K562 (cell line): ENCODE data around the gene SGPL1. TPM values are rescaled to one million over a fixed set of nuclear protein-coding genes. Genes with fewer than 3 reads are reported as not detected.

Experiments
- ARNT ChIP-seq, 2 experiments: fragments of 450-650 bp; IDR thresholded peaks; 2 replicates each; pipeline ENCODE4 v1.6.1; 2016; ENCODE audit warnings: mild to moderate bottlenecking in 1 of 2
- CBFA2T3 ChIP-seq: fragments of 450-650 bp; IDR thresholded peaks from 2 replicates; pipeline ENCODE4 v1.6.1; 2017
- CBX2 ChIP-seq: fragments of 200-600 bp; sonication (generic); IDR thresholded peaks from one replicate; pipeline ENCODE4 v1.6.1; 2012; ENCODE audit warnings: mild to moderate bottlenecking, low read length, inconsistent platforms; ENCODE audit not compliant: insufficient read depth, poor library complexity, severe bottlenecking
- CCNT2 ChIP-seq: IDR thresholded peaks from 2 replicates; pipeline ENCODE4 v1.6.1; 2011; ENCODE audit warnings: borderline replicate concordance, low read depth, mild to moderate bottlenecking, moderate library complexity, mixed read lengths, low read length; ENCODE audit not compliant: insufficient read length; ENCODE audit errors: extremely low read depth
- CHCHD3 ChIP-seq: fragments of 250-450 bp; sonication (Bioruptor Pico); IDR thresholded peaks from 2 replicates; pipeline ENCODE4 v2.1.2; 2022; ENCODE audit warnings: mild to moderate bottlenecking
- CREM ChIP-seq: IDR thresholded peaks from 2 replicates; pipeline ENCODE4 v1.6.1; 2014; ENCODE audit warnings: antibody characterized with exemption, low read depth
- DPF2 ChIP-seq: fragments of 450-650 bp; IDR thresholded peaks from 2 replicates; pipeline ENCODE4 v1.6.1; 2016
- ETV6 ChIP-seq, 3 experiments: fragments of 150-350 bp in 1 of 3; sonication (generic) in 1 of 3; formaldehyde crosslinking in 1 of 3; IDR thresholded peaks; 2 replicates each; pipeline versions ENCODE4 v1.6.1 to v1.8.0; 2014 to 2022; ENCODE audit warnings: borderline replicate concordance in 2 of 3, low read depth in 2 of 3, antibody characterized with exemption in 1 of 3, low read length in 1 of 3, mild to moderate bottlenecking in 1 of 3, missing genetic modification reagents in 1 of 3
- FOXK1 ChIP-seq: sonication (generic); formaldehyde crosslinking; IDR thresholded peaks from 2 replicates; pipeline ENCODE4 v1.8.0; 2022; ENCODE audit warnings: missing genetic modification reagents, mild to moderate bottlenecking, borderline replicate concordance
- IFI16 ChIP-seq: fragments of 250-450 bp; sonication (Bioruptor Pico); IDR thresholded peaks from 2 replicates; pipeline ENCODE4 v2.1.2; 2022; ENCODE audit warnings: mild to moderate bottlenecking, inconsistent platforms
- ILF3 ChIP-seq: fragments of 450-650 bp; IDR thresholded peaks from 2 replicates; pipeline ENCODE4 v1.6.1; 2018; ENCODE audit warnings: antibody characterized with exemption, mild to moderate bottlenecking, moderate library complexity, borderline replicate concordance
- MCM3 ChIP-seq: fragments of 450-650 bp; IDR thresholded peaks from 2 replicates; pipeline ENCODE4 v1.6.1; 2016
- NCOA6 ChIP-seq: fragments of 450-650 bp; IDR thresholded peaks from 2 replicates; pipeline ENCODE4 v1.6.1; 2017; ENCODE audit warnings: mild to moderate bottlenecking
- POLR2AphosphoS5 ChIP-seq: IDR thresholded peaks from 2 replicates; pipeline ENCODE4 v1.6.1; 2011; ENCODE audit warnings: mild to moderate bottlenecking, low read depth, low read length, moderate library complexity; ENCODE audit not compliant: control insufficient read depth, insufficient read depth
- RCOR1 ChIP-seq, 2 experiments: IDR thresholded peaks; 2 replicates each; pipeline ENCODE4 v1.6.1; 2012; ENCODE audit warnings: low read depth in 2 of 2, low read length in 2 of 2, borderline replicate concordance in 1 of 2, improper control_type of control experiment in 1 of 2
- RFX7 ChIP-seq: fragments of 250-450 bp; sonication (Bioruptor Pico); IDR thresholded peaks from 2 replicates; pipeline ENCODE4 v1.5.1; 2021; ENCODE audit warnings: mild to moderate bottlenecking
- SOX6 ChIP-seq: fragments of 450-650 bp; IDR thresholded peaks from 2 replicates; pipeline ENCODE4 v1.6.1; 2014; ENCODE audit warnings: mild to moderate bottlenecking
- TRIM28 ChIP-seq: fragments of 450-650 bp; IDR thresholded peaks from 2 replicates; pipeline ENCODE4 v1.6.1; 2017
- ZNF12 ChIP-seq: sonication (generic); formaldehyde crosslinking; IDR thresholded peaks from 2 replicates; pipeline ENCODE4 v1.4.0; 2020; ENCODE audit warnings: mild to moderate bottlenecking, missing genetic modification reagents
- ZNF263 ChIP-seq: sonication (generic); formaldehyde crosslinking; IDR thresholded peaks from 2 replicates; pipeline ENCODE4 v1.8.0; 2022; ENCODE audit warnings: mild to moderate bottlenecking, missing genetic modification reagents, borderline replicate concordance
- ZNF717 ChIP-seq: fragments of 250-450 bp; sonication (Bioruptor Pico); IDR thresholded peaks from 2 replicates; pipeline ENCODE4 v1.5.0; 2021
- ZNF764 ChIP-seq: fragments of 250-450 bp; sonication (Bioruptor Pico); IDR thresholded peaks from 2 replicates; pipeline ENCODE4 v1.4.0; 2020; ENCODE audit warnings: low read depth, mild to moderate bottlenecking, moderate library complexity
- ZNF77 ChIP-seq: fragments of 250-450 bp; sonication (Bioruptor Pico); IDR thresholded peaks from 2 replicates; pipeline ENCODE4 v1.5.0; 2020
- ZSCAN29 ChIP-seq: fragments of 450-650 bp; IDR thresholded peaks from 2 replicates; pipeline ENCODE4 v1.6.1; 2017
- polyA plus RNA-seq, 8 experiments: library from polyadenylated mRNA; depleted of rRNA in 4 of 8; stranded (reverse) in 5 of 8; unstranded in 3 of 8; fragments of >200 nt; fragmentation: Nextera tagmentation in 2 of 8; fragmentation: Illumina TruSeq in 1 of 8; extraction: Ambion mirVana in 2 of 8; extraction: Trizol in 1 of 8; gene quantifications; 2 replicates each; pipeline versions ENCODE4 v1.2.1 to v1.2.3, GENCODE V29; 2011 to 2014; ENCODE audit warnings: inconsistent platforms in 1 of 8, missing spikeins in 1 of 8
- total RNA-seq, 7 experiments: library from RNA; depleted of rRNA in 6 of 7; stranded (reverse); fragments of >200 nt in 6 of 7; fragmentation: Illumina TruSeq in 2 of 7; extraction: Trizol in 2 of 7; gene quantifications; 2 replicates each; pipeline versions ENCODE4 v1.2.1 to v1.2.3, GENCODE V29; 2011 to 2021; ENCODE audit warnings: low replicate concordance in 1 of 7
- TF ChIP-seq, protein P1 (sequence below): sonication (generic); formaldehyde crosslinking; IDR thresholded peaks from 2 replicates; pipeline ENCODE4 v1.8.0; 2023; ENCODE audit warnings: mild to moderate bottlenecking, missing genetic modification reagents
- TF ChIP-seq, protein P2 (sequence below): fragments of 450-650 bp; conservative IDR thresholded peaks from 2 replicates; pipeline ENCODE4 v1.6.1; 2016; ENCODE audit warnings: missing genetic modification characterization, low read depth, mild to moderate bottlenecking, control low read depth, missing compliant biosample characterization
- TF ChIP-seq, protein P3 (sequence below): IDR thresholded peaks from 2 replicates; pipeline ENCODE4 v1.6.1; 2012; ENCODE audit warnings: low read depth, low read length, improper control_type of control experiment, borderline replicate concordance

Gene SGPL1
- total and polyA plus RNA-seq, 9 of the 15 experiments (the other 6 are each of a cell fraction or from before 2014, with no cell fraction given) = 6.0 to 18.0 (median 8.7) TPM

DNA sequence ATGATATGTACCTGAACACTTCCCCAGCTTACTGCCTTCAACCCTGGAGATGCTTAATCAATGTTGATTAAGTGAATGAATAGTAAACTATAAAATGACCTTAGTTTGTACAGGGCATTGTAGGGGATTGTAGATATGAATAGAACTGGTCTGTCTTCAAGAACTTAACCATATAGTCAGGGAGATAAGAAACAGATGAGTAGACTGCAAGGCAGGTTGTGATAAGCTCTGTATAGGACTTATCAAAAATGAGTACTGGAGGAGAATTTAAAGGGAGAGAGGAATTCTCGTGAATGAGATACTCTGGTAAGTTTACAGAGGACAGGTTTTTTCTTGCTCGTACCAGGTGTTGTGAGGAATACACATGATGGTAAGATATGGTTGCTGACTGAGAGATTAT lies 27.6 kb downstream of the SGPL1 start (continued):
- TF ChIP-seq, protein P1, sequence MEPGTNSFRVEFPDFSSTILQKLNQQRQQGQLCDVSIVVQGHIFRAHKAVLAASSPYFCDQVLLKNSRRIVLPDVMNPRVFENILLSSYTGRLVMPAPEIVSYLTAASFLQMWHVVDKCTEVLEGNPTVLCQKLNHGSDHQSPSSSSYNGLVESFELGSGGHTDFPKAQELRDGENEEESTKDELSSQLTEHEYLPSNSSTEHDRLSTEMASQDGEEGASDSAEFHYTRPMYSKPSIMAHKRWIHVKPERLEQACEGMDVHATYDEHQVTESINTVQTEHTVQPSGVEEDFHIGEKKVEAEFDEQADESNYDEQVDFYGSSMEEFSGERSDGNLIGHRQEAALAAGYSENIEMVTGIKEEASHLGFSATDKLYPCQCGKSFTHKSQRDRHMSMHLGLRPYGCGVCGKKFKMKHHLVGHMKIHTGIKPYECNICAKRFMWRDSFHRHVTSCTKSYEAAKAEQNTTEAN (CRISPR knock-in tag) = no peak
- no peak for TF ChIP-seq CCNT2
- TF ChIP-seq DPF2 = peak; percentile 56; the same call in 1 of the 2 replicates
- TF ChIP-seq CHCHD3 = no peak
- no peak for TF ChIP-seq ZNF77 (CRISPR knock-in tag)
- no peak for TF ChIP-seq FOXK1 (CRISPR knock-in tag)
- no peak for TF ChIP-seq POLR2AphosphoS5
- TF ChIP-seq, protein P2, sequence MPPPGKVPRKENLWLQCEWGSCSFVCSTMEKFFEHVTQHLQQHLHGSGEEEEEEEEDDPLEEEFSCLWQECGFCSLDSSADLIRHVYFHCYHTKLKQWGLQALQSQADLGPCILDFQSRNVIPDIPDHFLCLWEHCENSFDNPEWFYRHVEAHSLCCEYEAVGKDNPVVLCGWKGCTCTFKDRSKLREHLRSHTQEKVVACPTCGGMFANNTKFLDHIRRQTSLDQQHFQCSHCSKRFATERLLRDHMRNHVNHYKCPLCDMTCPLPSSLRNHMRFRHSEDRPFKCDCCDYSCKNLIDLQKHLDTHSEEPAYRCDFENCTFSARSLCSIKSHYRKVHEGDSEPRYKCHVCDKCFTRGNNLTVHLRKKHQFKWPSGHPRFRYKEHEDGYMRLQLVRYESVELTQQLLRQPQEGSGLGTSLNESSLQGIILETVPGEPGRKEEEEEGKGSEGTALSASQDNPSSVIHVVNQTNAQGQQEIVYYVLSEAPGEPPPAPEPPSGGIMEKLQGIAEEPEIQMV (tag) = no peak
- no peak for TF ChIP-seq ZNF764 (CRISPR knock-in tag)
- TF ChIP-seq ZNF717 (CRISPR knock-in tag) = no peak
- TF ChIP-seq ZNF263 (CRISPR knock-in tag) = no peak
- TF ChIP-seq CBX2 = no peak
- TF ChIP-seq ZNF12 (CRISPR knock-in tag) = no peak
- TF ChIP-seq TRIM28 = no peak
- no peak for TF ChIP-seq ZSCAN29
- no peak for TF ChIP-seq ETV6 (IDR thresholded peaks at IDR 0.05; ENCODE audit: borderline replicate concordance in 1 of 2, low read depth in 2 of 2, low read length in 1 of 2)
- TF ChIP-seq ETV6 (CRISPR knock-in tag; IDR thresholded peaks at IDR 0.05; ENCODE audit: borderline replicate concordance) = no peak
- TF ChIP-seq ILF3 = no peak
- no peak for TF ChIP-seq IFI16 (CRISPR knock-in tag)
- 0 out of 4 replicates have a peak, but pooled peaks of 1 of the 2 experiments have one; percentile 34 for TF ChIP-seq RCOR1 (IDR thresholded peaks at IDR 0.05; ENCODE audit: borderline replicate concordance in 1 of 2, low read depth in 2 of 2, low read length in 2 of 2)
- TF ChIP-seq NCOA6 = no peak
- 0 out of 2 replicates have a peak, but pooled peaks have one; percentile 27 for TF ChIP-seq SOX6
- TF ChIP-seq RFX7 (CRISPR knock-in tag) = no peak
- TF ChIP-seq MCM3 = no peak
- TF ChIP-seq ARNT (IDR thresholded peaks at IDR 0.05) = no peak
- TF ChIP-seq CREM = no peak
- TF ChIP-seq CBFA2T3 = peak; percentile 85
- TF ChIP-seq, protein P3, sequence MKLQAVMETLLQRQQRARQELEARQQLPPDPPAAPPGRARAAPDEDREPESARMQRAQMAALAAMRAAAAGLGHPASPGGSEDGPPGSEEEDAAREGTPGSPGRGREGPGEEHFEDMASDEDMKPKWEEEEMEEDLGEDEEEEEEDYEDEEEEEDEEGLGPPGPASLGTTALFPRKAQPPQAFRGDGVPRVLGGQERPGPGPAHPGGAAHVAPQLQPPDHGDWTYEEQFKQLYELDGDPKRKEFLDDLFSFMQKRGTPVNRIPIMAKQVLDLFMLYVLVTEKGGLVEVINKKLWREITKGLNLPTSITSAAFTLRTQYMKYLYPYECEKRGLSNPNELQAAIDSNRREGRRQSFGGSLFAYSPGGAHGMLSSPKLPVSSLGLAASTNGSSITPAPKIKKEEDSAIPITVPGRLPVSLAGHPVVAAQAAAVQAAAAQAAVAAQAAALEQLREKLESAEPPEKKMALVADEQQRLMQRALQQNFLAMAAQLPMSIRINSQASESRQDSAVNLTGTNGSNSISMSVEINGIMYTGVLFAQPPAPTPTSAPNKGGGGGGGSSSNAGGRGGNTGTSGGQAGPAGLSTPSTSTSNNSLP = peak; percentile 79; the same call in 1 of the 2 replicates
